HG03175 (cell line): ENCODE measurements around the gene BHLHE23.
A peak's percentile ranks its signal among the peaks of the same experiment; 100 is the strongest.

Experiments
- ATAC-seq: cut with Tn5 transposase; IDR thresholded peaks from one replicate; pipeline ENCODE4 v1.9.1; 2021; ENCODE audit warnings: mild to moderate bottlenecking, moderate library complexity; ENCODE audit not compliant: unreplicated experiment

Gene BHLHE23

DNA sequence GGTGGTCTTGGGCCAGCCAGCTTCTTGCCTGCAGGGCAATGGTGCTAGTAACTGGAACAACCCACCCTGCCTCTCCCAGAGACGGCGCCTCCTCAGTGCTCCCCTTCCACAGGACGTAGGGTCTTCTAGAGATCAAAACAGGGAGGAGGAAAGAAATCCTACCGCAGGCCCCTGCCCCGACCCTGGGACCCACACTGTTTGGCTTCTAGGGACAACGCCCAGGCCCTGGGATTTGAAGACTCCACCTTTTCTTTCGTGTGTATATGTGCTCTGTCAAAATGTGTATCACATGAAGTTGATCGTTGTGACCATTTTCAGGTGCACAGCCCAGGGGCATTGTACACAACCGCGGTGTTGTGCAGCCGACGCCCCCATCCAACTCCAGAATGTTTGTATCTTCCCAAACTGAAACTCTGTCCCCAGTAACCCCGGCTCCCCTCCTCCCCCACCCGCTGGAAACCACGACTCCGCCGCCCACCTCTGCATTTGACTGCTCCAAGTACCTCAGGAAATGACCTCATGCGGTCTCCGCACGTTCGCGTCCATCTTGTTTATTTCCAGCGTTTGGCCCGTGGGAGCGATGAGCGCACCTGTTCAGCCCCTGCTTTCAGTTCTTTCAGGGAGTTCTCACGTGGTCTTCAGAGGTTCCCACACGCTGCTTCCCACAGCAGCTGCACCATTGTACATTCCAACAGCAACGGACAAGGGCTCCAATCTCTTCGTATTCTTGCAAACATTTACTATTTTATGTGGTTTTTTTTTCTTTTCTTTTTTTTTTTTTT, 3.4 kb upstream of the BHLHE23 start:
- ATAC-seq = peak; percentile 57

DNA sequence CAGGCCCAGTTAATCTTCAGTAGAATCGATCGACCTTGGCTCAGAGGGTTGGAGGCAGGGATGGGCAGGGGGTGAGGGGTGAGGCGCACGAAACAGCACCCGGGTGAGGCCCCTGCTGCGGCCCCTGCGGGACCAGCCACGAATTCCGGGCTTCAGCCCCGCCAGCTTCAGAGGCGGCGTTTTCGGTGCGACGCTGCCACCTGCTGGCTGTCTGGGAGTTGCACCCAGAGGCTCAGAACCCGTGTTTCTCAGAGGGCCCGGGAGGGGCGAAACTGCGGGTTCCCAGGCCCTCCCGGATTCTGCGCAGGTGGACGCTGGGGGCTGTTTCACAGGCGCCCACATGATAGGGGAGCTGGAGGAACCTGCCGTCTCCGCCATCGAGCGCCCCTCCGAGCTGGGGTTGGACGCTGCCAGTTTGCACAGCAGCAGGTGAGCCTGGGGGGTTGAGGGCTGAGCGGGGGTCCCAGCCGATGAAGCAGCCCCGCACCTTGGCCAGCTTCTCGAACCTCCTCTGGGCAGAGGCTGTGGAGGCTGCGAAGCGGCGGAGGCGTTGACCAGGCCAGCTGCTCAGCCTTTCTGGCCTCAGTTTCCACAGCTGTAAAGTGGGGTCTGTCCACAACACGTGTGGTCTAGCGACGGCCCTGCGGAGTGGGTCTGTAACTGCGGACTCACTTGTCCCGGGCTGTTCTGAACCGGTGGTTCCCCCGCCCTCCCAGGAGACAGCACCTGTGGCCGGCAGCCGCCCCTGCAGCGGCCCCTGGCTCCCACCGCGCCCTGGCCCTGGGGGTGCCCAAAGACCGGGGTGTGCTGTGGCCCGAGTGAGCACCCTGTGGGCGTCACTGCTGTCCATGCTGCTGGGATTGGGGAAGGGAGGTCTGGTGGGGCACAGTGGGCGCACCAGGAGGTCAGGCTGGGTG, 2.5 kb upstream of the BHLHE23 start:
- ATAC-seq = peak; percentile 49

DNA sequence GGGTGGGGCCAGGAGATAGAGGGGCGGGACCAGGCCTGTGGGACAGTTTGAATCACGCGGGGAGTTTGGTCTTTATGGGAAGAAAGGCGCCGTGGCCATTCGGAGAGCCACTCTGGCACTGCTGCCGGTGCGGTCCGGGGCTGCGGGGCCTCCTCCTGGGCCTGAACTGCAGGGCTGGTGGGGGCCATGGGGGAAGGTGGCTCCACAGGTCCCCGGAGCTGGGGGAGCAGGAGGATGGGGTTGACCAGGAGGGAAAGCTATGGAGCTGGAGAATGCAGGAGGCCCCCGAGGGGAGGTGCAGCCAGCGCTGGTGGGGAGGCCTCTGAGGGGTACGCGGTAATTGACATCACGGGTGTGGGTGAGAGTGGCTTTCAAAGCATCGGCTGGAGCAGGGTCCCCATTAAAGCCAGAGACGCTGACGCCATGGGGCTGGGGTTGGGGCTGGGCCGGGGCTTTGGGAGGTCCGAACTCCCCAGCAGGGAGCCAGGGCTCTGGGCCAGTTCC, 1.8 kb upstream of the BHLHE23 start:
- ATAC-seq = no peak

DNA sequence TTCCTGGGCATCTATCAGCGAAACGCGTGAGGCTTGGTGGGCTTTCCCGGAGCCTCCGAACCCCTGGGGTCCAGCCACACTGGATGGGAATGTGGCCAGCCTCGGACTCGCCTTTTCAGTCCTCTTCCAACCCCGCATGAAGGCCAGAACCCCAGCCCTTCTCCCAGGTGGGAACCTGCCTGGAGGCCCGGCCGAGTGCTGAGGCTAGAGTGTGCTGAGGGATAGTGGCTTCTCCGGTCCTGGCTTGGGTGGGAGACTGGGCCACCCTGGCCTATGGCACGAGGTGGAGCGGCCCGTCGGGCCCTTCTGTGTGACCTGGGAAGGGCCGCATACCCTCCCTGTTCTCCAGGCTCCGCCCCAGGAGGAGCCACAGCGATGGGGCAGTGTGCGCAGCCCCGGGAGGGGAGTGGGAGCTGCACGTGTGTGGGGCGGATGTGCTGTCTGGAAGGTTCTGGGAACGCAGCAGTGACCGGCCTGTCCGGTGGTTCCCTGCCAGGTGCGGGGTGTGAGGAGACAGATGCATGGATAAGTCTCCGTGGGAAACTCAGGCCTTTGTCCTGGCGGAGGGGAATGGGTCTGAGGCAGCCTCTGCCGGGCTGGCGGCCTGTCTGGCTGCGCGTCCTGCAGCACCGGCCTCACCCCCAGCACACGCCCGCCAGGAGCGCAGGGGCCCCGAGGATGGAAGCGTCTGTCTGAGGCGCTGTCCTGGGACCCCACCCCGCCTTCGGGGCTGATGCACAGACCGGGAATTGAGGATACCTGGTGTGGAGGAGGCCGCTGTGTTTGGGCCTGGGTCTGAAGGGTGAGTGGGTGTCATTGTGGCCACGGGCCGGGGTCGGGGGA, 1.1 kb upstream of the BHLHE23 start:
- no peak for ATAC-seq

DNA sequence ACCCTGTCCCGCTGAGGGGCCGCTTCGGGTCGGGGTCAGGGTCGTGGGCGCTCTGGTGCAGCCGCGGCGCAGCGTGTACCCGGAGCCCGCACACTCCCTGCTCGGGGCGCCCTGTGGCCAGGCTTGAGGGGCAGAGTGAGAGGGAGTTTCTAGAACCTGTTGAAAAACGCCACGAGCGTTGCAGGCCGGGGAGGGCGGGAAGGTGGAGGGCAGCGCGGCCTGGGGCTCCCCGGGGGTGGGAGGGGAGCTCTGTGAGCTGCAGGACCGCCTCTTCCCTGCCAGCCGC, 539 bp upstream of the BHLHE23 start:
- no peak for ATAC-seq

DNA sequence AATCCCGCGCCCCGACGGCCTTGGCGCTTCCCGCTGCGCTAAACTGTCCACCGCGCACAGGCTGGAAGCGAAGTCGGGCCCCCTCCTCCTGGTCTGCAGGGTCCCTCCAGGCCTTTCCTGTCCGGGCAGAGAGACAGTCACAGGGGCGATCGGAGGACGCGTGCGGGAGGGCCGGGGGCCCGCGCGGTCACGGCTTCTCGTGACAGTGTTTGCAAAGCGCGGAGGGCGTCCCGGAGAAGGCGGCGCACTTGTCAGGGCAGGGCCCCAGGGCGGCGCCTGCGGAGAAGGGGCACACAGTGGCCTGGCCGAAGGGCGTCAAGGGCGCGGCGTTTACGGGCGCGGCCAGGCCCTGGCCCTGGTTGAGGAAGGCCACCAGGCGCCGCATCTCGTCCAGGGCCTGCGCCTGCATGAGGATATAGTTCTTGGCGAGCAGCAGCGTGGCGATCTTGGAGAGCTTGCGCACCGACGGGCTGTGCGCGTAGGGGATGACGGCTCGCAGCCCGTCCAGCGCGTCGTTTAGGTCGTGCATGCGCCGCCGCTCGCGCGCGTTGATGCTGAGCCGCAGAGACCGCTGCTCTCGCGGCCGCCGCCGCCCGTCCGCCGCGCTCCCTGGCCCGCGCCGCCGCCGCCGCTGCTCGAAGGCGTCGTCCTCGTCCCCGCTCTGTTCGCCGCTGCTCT, 763 bp downstream of the BHLHE23 start:
- ATAC-seq = no peak

DNA sequence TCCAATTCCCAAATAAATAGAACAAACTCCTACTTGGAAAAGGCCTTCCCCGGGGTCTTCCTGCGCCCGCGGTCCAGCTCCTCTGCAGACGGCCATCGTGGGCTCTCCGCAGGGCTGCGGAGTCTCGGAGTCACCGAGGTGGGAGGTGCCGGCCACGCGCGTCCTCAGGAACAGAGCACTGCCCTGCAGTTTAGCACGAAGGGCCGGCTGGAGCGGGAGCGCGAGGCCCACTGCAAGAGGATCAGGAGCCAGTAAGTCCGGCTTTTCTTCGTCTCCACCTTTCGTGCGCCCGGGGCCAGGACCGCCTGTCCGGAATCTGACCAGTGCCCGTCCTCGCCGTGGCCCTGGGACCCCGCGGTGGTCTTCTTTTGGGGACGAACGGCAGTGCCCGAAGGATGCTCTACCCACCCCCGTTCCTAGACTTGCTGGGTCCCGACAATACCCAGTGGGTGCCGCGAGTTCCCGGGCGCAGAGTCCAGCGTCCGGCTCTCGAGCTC, 1.4 kb downstream of the BHLHE23 start:
- no peak for ATAC-seq

DNA sequence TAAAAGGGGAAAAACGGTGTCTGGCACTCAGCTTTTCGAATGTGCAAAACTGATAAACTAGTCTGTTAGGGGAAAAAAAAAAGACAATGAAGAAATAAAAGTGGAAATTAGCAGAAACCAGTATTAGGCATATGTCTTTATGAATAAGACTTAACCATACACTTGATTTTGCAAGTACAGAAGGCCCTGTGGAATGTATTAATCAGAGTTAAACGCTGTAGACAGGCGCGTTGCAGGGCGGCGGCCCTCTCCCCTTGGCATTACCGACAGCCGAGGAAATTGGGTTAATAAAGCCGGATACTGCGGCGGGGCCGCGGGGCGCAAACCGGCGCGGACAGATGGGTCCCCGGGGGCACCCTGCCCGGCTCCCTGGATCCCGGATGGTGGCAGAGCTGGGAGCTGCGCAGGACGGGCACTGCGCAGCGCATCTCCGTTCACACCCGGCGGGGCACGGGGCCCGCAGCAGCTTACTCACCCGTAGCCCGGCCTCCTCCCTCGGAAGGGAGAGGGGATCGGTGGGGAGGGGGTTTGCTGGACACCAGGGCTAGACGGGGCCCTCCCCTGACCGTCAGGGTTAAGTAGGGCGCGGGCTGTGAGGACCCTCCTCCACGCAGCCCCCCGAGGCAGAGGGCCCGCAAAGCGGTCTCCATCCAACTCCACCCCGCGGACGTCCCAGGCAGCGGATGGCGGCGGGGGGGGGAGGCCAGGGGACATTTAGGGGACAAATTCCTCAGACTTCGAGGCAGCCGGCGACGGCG, 2.0 kb downstream of the BHLHE23 start:
- ATAC-seq = no peak

DNA sequence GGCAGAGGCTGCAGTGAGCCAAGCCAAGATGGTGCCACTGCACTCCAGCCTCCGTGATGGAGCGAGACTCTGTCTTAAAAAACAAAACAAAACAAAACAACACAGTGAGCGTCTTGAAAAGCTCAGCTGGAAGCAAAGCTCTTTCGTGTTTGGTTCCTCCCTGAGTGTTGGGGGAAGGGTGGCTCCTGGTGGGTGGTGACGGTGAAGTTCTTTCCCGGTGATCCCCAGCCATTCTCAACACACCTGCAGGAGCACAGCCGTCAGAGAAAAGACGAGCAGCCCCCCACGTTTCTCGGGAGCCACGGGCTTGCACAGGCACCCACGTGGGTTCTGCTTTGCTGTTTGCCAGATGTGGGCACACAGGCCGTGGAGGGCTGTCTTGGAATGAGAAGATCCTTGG, 3.2 kb downstream of the BHLHE23 start:
- no peak for ATAC-seq

DNA sequence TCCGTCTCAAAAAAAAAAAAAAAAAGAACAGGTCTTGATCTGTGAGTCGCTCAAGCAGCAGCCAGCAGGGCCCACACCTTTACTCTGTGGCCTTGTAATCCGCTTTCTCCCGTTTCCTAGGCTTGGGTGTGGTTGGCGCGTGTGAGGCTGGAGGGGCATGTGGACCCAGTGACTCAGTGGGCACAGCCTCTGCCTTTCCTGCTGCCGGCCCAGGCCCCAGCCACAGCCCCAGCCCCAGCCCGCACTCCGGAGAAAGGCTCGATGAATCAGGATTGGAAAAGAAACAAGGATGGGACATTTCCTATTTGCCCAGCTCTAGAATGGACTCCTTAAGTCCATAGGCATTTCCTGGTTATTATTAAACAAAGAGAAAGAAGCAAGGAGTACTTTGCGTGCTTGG, 4.3 kb downstream of the BHLHE23 start:
- no peak for ATAC-seq

DNA sequence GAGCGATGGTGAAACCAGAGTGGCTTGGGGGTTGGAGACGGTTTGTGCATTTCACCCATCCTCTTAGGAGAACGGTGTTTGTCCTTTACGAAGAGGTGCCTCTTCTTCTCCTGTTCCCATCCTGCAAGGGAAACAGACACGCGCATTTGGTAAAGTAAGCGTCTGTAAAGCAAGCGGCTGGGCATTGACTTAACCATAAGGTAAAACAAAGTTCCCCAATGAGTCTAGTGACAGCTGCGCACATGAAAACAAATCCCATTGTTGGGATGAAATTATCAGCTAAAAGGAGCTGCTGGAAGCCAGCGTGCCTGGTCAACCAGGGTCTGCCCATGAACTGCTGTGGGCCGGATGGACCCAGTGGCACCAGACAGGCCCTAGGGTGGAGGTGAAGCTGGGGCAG, 5.8 kb downstream of the BHLHE23 start:
- no peak for ATAC-seq

DNA sequence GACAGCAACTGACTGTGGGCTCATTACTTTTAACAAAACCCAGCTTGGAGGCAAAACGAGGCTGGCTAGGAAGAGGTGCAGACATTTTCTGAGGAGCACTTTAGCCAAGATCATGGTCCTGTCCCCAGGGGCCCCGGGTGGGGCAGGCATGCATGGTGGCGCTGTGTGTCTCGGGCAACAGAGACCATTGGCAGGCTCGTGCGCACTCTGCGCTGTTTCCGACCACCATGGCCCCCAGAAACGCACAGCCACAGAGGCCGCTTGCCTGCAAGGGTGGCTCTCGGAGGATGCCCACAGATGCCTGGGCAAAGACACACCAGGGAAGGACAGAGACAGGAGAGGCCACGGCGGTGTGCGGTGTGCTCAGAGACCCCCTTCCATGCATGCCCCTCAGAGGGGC, 6.7 kb downstream of the BHLHE23 start:
- ATAC-seq = no peak

DNA sequence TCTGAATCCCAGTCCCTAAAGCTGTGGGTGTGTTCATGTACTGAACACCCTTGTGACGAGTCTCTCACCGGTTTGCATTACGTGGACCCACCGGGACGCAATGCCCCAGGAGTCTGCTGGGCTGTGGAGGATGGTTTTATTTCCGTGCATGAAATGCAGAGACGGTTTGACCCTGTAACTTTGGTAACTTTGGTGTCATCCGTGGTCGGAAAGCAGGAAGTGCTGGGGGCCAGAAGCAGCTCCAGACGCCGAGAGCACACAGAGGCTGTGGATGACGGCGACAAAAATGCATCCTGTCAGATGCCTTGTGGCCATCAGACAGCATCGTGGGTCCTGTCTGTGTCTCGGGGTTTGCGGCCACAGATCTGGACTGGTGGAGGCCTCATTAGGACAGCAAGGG, 7.2 kb downstream of the BHLHE23 start:
- ATAC-seq = no peak

DNA sequence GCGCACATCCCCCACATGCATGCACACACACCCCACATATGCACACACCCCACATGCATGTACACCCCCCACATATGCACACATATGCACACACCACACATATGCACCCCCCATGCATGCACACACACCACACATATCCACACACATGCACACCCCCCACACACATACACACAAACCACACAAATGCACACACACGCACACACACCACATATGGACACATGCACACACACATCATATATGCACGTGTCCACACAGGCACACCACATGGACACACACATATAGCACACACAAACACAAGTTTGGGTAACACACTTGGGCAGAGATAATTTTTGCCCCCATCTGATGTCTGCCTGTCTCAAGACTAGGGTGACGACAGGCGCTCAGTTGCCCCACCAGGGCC, 8.3 kb downstream of the BHLHE23 start:
- no peak for ATAC-seq

DNA sequence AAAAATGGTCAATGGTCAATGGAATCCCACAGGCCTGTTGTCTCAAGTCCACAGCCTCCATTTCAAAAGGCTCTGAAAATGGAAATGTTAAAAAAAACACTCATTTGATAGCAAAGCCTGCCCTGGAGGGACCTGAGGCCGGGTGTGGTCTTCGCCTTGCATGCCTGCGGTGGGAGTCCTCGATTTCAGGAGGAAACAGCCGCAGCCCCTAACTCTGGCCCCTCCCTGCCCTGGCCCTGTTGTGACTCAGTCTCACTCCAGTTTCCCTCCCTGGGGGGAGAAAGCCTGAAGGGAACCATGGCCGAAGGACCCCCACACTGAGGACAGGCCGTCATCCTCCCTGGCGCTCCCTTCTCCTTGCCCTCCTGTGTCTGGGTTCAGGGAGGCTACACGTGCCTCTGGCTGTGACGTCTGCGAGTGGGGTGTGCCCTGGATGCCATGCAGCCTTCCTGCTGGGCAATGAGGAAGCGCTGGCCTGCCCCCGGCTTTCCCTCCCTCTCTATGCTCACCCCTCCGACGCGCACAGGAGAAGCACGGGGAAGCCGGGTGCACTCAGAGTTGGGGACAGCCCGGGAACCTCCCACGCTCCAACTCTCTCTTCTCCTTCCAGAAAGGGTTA, 9.2 kb downstream of the BHLHE23 start:
- no peak for ATAC-seq

DNA sequence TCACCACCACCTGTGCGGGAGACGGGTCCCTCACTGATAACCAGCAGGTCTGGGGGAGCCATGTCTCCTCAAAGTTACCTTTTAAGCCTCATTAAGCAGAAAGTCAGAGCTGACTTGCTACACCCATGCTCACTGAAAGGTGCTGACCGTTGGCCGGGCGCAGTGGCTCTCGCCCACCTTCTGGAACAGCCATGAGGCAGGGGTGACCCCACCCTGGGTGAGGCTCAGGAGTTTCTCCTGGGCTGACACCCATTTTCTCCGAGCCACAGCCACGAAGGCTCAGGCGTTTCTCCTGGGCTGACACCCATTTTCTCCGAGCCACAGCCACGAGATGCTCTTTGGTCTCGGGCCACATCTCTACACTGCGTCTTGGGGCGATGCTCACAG, 10.2 kb downstream of the BHLHE23 start:
- ATAC-seq = no peak

DNA sequence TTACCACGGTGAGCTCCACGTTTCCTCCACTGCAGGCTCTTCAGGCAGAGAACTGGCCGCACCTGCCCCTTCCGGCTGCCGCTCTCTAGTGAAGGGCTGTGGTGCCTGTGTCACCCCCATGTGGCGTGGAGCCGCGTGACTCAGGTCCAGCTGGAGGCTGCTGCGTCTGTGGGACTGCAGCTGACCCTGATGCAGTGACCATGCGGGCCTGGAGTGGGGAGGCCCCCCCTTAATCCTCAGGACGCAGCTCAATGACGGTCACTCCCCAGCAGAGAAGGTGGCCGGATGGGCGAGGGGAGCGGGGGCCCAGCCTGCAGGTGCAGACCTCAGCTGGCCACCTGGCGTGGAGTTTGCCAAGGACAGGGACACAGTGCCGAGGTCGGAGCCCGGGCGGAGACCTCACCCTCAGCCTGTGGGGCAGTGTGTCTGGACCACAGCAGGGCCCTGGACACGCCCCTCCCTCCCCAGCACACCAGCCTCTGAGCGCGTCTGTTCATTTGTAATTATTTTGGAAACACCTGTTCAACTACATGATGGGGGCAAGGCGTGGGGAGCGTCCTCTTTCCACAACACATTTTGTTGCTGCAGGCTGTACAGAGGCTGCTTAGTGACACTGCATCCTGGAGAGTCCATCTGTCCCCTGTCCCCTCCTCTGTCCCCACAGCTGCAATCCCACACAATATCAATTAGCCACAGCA, 10.7 kb downstream of the BHLHE23 start:
- no peak for ATAC-seq

DNA sequence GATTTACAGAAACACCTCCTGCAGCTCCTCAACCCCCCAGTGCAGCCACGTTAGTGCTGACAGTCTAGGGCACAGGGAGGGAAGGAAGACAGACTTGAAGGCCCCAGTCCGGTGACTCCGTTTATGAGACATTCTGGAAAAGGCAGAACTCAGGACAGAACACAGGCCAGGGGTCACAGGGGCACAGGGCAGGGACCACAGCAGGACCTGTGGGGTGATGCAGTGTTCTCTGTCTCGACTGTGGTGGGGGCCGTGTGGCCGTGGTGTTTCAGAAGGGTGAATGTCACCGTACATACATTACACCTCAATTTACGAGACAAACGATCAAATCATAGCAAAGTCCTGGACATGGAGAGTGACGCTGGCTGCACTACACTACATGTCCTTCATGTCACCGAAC, 11.3 kb downstream of the BHLHE23 start:
- no peak for ATAC-seq

DNA sequence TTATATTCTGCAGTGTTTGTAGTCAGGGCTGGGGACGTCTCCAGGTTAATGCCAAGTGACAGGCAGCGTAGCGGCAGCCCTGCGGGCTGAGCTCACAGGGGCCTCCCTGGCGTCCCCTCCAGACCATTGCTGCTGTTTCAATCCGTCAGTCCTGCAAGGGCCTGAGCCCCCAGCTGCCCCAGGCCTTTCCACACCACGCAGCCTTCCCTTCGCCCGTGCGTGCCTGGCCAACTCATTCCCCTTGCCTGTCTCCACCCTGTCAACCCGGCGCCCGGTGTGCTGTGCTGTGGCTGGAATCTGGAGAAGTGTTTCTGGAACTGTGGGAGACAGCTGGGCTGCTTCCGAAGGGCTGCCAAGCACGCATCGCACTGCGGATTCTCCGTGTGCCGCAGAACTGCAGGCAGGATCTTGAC, 11.9 kb downstream of the BHLHE23 start:
- no peak for ATAC-seq
